GM12878 (cell line): ENCODE results near the gene INVS. TPM values are rescaled to one million over a fixed set of nuclear protein-coding genes. Genes with fewer than 3 reads are reported as not detected.
A peak's percentile ranks its signal among the peaks of the same experiment; 100 is the strongest.

Experiments used
- ATAC-seq: fragments of 200-7000 bp; cut with Tn5 transposase; 3 replicates; pipeline ENCODE4 v1.9.1; 2020; ENCODE audit warnings: mild to moderate bottlenecking, moderate library complexity
- BruUV-seq: library from RNA; stranded (reverse); fragments of 400-500 nt; replicated peaks from 2 replicates; lab custom pipeline; 2021; lab: Mats Ljungman, UMichigan
- CTCF ChIA-PET: fragments of 300-600 bp; sonication (Branson Sonifier 250); formaldehyde crosslinking; extraction: SDS; loops from one replicate; lab custom pipeline; 2021; ENCODE audit warnings: inconsistent platforms; lab: Yijun Ruan, JAX
- POLR2A ChIA-PET: fragments of 350-600 bp; formaldehyde crosslinking; extraction: SDS; loops from one replicate; lab custom pipeline; 2021; ENCODE audit warnings: inconsistent platforms; lab: Charles Lee
- RAD21 ChIA-PET: fragments of 300-600 bp; sonication (Branson Sonifier 250); formaldehyde crosslinking; loops from one replicate; lab custom pipeline; 2023; ENCODE audit warnings: antibody characterized with exemption; ENCODE audit not compliant: unreplicated experiment; lab: Charles Lee
- SMC1A ChIA-PET: fragments of 300-600 bp; sonication (Branson Sonifier 250); formaldehyde crosslinking; loops from one replicate; lab custom pipeline; 2023; ENCODE audit not compliant: unreplicated experiment, uncharacterized antibody; lab: Charles Lee
- DNase-seq: peaks from one replicate; pipeline ENCODE4 v3.0.0-alpha.2; 2011; ENCODE audit warnings: low read depth, low spot score
- FAIRE-seq: peaks from 3 replicates; lab custom pipeline; 2011; peaks lifted over from hg19 to GRCh38; lab: Jason Lieb, UNC
- H2AFZ ChIP-seq: 2 replicates; pipeline ENCODE4 v1.6.0; 2011; ENCODE audit warnings: low read depth, low read length, control low read depth; ENCODE audit not compliant: control insufficient read depth
- H3K27ac ChIP-seq: 2 replicates; pipeline ENCODE4 v1.5.1; 2011; ENCODE audit warnings: control low read depth; ENCODE audit not compliant: control insufficient read depth, insufficient read depth
- H3K27me3 ChIP-seq, 2 experiments: replicated peaks in 1 of 2; 2 replicates each; pipeline versions ENCODE4 v1.6.0 to v1.6.1; 2011; ENCODE audit warnings: low read length in 1 of 2; ENCODE audit not compliant: control insufficient read depth in 2 of 2, insufficient read depth in 2 of 2
- H3K36me3 ChIP-seq, 2 experiments: 2 replicates each; pipeline ENCODE4 v1.5.1; 2011; ENCODE audit warnings: low read length in 1 of 2; ENCODE audit not compliant: control insufficient read depth in 2 of 2, insufficient read depth in 2 of 2
- H3K4me1 ChIP-seq: 2 replicates; pipeline ENCODE4 v1.6.1; 2011; ENCODE audit warnings: mild to moderate bottlenecking, low read length, moderate library complexity, mixed read lengths; ENCODE audit not compliant: control insufficient read depth, insufficient read depth
- H3K4me2 ChIP-seq: 2 replicates; pipeline ENCODE4 v1.6.0; 2011; ENCODE audit warnings: control low read depth; ENCODE audit not compliant: control insufficient read depth, insufficient read depth
- H3K4me3 ChIP-seq: fragments of 200-600 bp; sonication (generic); 2 replicates; pipeline ENCODE4 v1.5.1; 2016
- H3K79me2 ChIP-seq: 2 replicates; pipeline ENCODE4 v1.6.0; 2011; ENCODE audit warnings: low read length; ENCODE audit not compliant: control insufficient read depth, insufficient read depth
- H3K9ac ChIP-seq: 2 replicates; pipeline ENCODE4 v1.8.0; 2011; ENCODE audit warnings: low read length, control low read depth, mixed read lengths; ENCODE audit not compliant: control insufficient read depth, insufficient read depth
- H3K9me3 ChIP-seq: replicated peaks from 3 replicates; pipeline ENCODE4 v1.5.1; 2011; ENCODE audit warnings: mild to moderate bottlenecking, low read length; ENCODE audit not compliant: control insufficient read depth, insufficient read depth
- H4K20me1 ChIP-seq: 2 replicates; pipeline ENCODE4 v1.6.0; 2011; ENCODE audit not compliant: control insufficient read depth, insufficient read depth
- BHLHE40 ChIP-seq, 2 experiments: fragments of 450-650 bp in 1 of 2; IDR thresholded peaks; 2 replicates each; pipeline ENCODE4 v1.6.1; 2011 to 2017; ENCODE audit warnings: low read depth in 2 of 2, borderline replicate concordance in 1 of 2, improper control_type of control experiment in 1 of 2, low read length in 1 of 2, mild to moderate bottlenecking in 1 of 2
- CBFB ChIP-seq: IDR thresholded peaks from 2 replicates; pipeline ENCODE4 v1.6.1; 2016; ENCODE audit warnings: antibody characterized with exemption, low read depth
- EED ChIP-seq: sonication (generic); IDR thresholded peaks from 2 replicates; pipeline ENCODE4 v1.6.1; 2016; ENCODE audit warnings: antibody characterized with exemption, low read depth
- IKZF1 ChIP-seq: fragments of 450-650 bp; conservative IDR thresholded peaks from 2 replicates; pipeline ENCODE4 v1.6.1; 2017; ENCODE audit warnings: antibody characterized with exemption, mild to moderate bottlenecking
- MEF2A ChIP-seq: IDR thresholded peaks from 2 replicates; pipeline ENCODE4 v1.6.1; 2011; ENCODE audit warnings: low read depth, mild to moderate bottlenecking, low read length, moderate library complexity; ENCODE audit not compliant: insufficient read depth
- MYC ChIP-seq: IDR thresholded peaks from 2 replicates; pipeline ENCODE4 v1.6.1; 2011; ENCODE audit warnings: mild to moderate bottlenecking, low read length, moderate library complexity, inconsistent platforms; ENCODE audit not compliant: insufficient read depth, insufficient replicate concordance, insufficient read length, severe bottlenecking
- RUNX3 ChIP-seq: IDR thresholded peaks from 2 replicates; pipeline ENCODE4 v1.6.1; 2012; ENCODE audit warnings: low read length, inconsistent platforms
- TCF3 ChIP-seq: IDR thresholded peaks from 2 replicates; pipeline ENCODE4 v1.6.1; 2012; ENCODE audit warnings: low read depth, mild to moderate bottlenecking, low read length, borderline replicate concordance; ENCODE audit not compliant: insufficient read depth
- TCF7 ChIP-seq: IDR thresholded peaks from 2 replicates; pipeline ENCODE4 v1.6.1; 2014; ENCODE audit warnings: antibody characterized with exemption, borderline replicate concordance
- ZBED1 ChIP-seq: IDR thresholded peaks from 2 replicates; pipeline ENCODE4 v1.6.1; 2016; ENCODE audit warnings: borderline replicate concordance
- ZBTB11 ChIP-seq: fragments of 450-650 bp; formaldehyde crosslinking; IDR thresholded peaks from 2 replicates; pipeline ENCODE4 v1.5.0; 2022; ENCODE audit warnings: mild to moderate bottlenecking, missing genetic modification characterization
- WGBS: methylation state at CpG from one replicate; pipeline ENCODE4 v1.1.6; 2016; ENCODE audit warnings: low lambda C conversion rate; ENCODE audit not compliant: insufficient replicate concordance, insufficient coverage; ENCODE audit errors: missing lambda C conversion rate; 5-methylcytosine and 5-hydroxymethylcytosine counted together
- in situ Hi-C: fragments of 300-500 bp; cut with MboI; formaldehyde crosslinking; loops from 9 replicates; pipeline ENCODE4 v1.14.3; 2018; ENCODE audit warnings: mixed read lengths
- intact Hi-C: fragments of 100-400 bp; cut with micrococcal nuclease; formaldehyde crosslinking; loops from one replicate; pipeline ENCODE4 v1.14.2; 2022; ENCODE audit not compliant: unreplicated experiment
- polyA plus RNA-seq, 11 experiments: library from polyadenylated mRNA; depleted of rRNA in 4 of 11; unstranded in 6 of 11; stranded (reverse) in 5 of 11; fragments of >200 nt; fragmentation: Nextera tagmentation in 4 of 11; fragmentation: Illumina TruSeq in 1 of 11; extraction: Ambion mirVana in 4 of 11; extraction: Trizol in 1 of 11; gene quantifications; 1 replicate in 1 of 11; 2 replicates in 10 of 11; pipeline versions ENCODE4 v1.2.1 to v1.2.3, GENCODE V29; 2011 to 2016; ENCODE audit warnings: inconsistent platforms in 2 of 11, missing spikeins in 2 of 11, low read depth in 1 of 11
- total RNA-seq, 4 experiments: library from RNA; depleted of rRNA in 3 of 4; stranded (reverse); fragments of >200 nt in 3 of 4; fragmentation: Illumina TruSeq in 1 of 4; extraction: Trizol in 1 of 4; gene quantifications; 2 replicates each; pipeline versions ENCODE4 v1.2.1 to v1.2.3, GENCODE V29; 2013 to 2021

INVS gene
- total and polyA plus RNA-seq, 10 of the 15 experiments (the other 5 are each of a cell fraction or from before 2014, with no cell fraction given) = 0.93 to 20.8 (median 13.2) TPM

GRCh38 chr9:100082782-100083181, 16.3 kb upstream of the INVS start:
- Histone ChIP-seq H3K4me2 (peak overlapping the region; percentile 96), H3K27ac (peak overlapping the region; percentile 94)
- intact Hi-C loops = loop anchor here (1.0 to 5.0 kb wide), 3 partner anchors 24 to 260 kb away; partner anchors contain the start of gene NR4A3
- TF ChIP-seq RUNX3 = peak; percentile 78
- TF ChIP-seq CBFB = peak; percentile 42; the same call in 1 of the 2 replicates
- TF ChIP-seq TCF3 = no peak
- TF ChIP-seq, all 136 proteins: peak for 2
- Histone ChIP-seq H3K4me1 (peaks cover 34% of the 10 kb centered on the region), H3K9ac (0 out of 2 replicates have a peak overlapping the region, but pooled peaks have one; percentile 12), H3K79me2 (peaks cover 91% of the 10 kb centered on the region), H3K36me3 (no peaks in the 10 kb centered on the region; a peak in 1 of 4 replicates), H3K27me3 (no peaks in the 10 kb centered on the region), H3K4me3 (0 out of 2 replicates have a peak overlapping the region, but pooled peaks have one; percentile 14), H2AFZ (no peak overlapping the region), H4K20me1 (0 out of 2 replicates have a peak, but pooled peaks cover 2% of the 10 kb centered on the region), H3K9me3 (no peaks in the 10 kb centered on the region)
- FAIRE-seq = no peak
- RAD21 ChIA-PET = interaction anchor here (1.4 to 4.5 kb wide), 5 partner anchors 12 to 130 kb away, joined by 3 to 39 read pairs (median 20); no protein-coding TSS in a partner anchor
- in situ Hi-C loops = no loop called here
- POLR2A ChIA-PET = interaction anchor here (1.7 kb wide), 1 partner anchor 17 kb away, joined by 5 read pairs; no protein-coding TSS in a partner anchor
- BruUV-seq = no TSS peak
- CTCF ChIA-PET = interaction anchor here (5.4 kb wide), 1 partner anchor 13 kb away, joined by 35 read pairs; the partner anchor contains the start of gene ERP44
- SMC1A ChIA-PET = interaction anchor here (1.0 to 5.2 kb wide), 7 partner anchors 9 to 118 kb away, joined by 3 to 63 read pairs (median 24); no protein-coding TSS in a partner anchor
- no peak for DNase-seq
- no peak for ATAC-seq

- CTCF ChIA-PET = interaction anchor here (0.7 to 5.4 kb wide), 6 partner anchors 12 to 135 kb away, joined by 3 to 35 read pairs (median 4); partner anchors contain the start of gene ERP44
- FAIRE-seq = no peak
- TF ChIP-seq MYC (no peak), MEF2A (peak; percentile 69; the same call in 1 of the 2 replicates), ZBED1 (peak; percentile 59; the same call in 1 of the 2 replicates), BHLHE40 (IDR thresholded peaks at IDR 0.05; ENCODE audit: borderline replicate concordance in 1 of 2, low read depth in 2 of 2, low read length in 1 of 2) (0 out of 4 replicates have a peak, but pooled peaks of 1 of the 2 experiments have one; percentile 14), ZBTB11 (CRISPR knock-in tag) (no peak), EED (peak; percentile 65; the same call in 1 of the 2 replicates), IKZF1 (peak; percentile 34), TCF7 (peak; percentile 91)
Measured at GRCh38 chr9:100083448-100084127, 15.5 kb upstream of the INVS start.

More at GRCh38 chr9:100083448-100084127, 15.5 kb upstream of the INVS start:
- BruUV-seq = no TSS peak
- Histone ChIP-seq H2AFZ (no peak overlapping the region), H3K4me1 (peaks cover 35% of the 10 kb centered on the region), H3K9ac (peak overlapping the region; percentile 49), H4K20me1 (0 out of 2 replicates have a peak, but pooled peaks cover 2% of the 10 kb centered on the region), H3K4me3 (peak overlapping the region; percentile 61), H3K4me2 (peak overlapping the region; percentile 96), H3K27ac (peak overlapping the region; percentile 94), H3K36me3 (no peaks in the 10 kb centered on the region; a peak in 1 of 4 replicates), H3K79me2 (peaks cover 94% of the 10 kb centered on the region), H3K9me3 (no peaks in the 10 kb centered on the region), H3K27me3 (no peaks in the 10 kb centered on the region)
- ChIA-PET RAD21 (interaction anchor here (0.9 to 4.5 kb wide), 11 partner anchors 12 to 265 kb away, joined by 3 to 39 read pairs (median 6); no protein-coding TSS in a partner anchor), SMC1A (interaction anchor here (0.5 to 5.2 kb wide), 10 partner anchors 10 to 218 kb away, joined by 3 to 63 read pairs (median 8); no protein-coding TSS in a partner anchor), POLR2A (interaction anchor here (0.8 to 1.7 kb wide), 4 partner anchors 14 to 52 kb away, joined by 3 to 5 read pairs (median 3); no protein-coding TSS in a partner anchor)
- DNase-seq = no peak
- peak; percentile 61 for ATAC-seq
- in situ Hi-C loops (no loop called here), intact Hi-C loops (loop anchor here (1.0 to 5.0 kb wide), 5 partner anchors 16 to 261 kb away; partner anchors contain the start of genes INVS and NR4A3)
- under 1% methylated on average over 5 of the region's 5 CpGs for WGBS
